Measurements from ENCODE around the gene SUCNR1. TPM values are rescaled to one million over a fixed set of nuclear protein-coding genes. Genes with fewer than 3 reads are reported as not detected.

The SUCNR1 gene
- total and polyA plus RNA-seq, 9 donors: 0.04 to 0.53 (median 0.23) TPM; not detected in 2

GRCh38 chr3:151903501-151903991 is 30.1 kb downstream of the SUCNR1 start:
- no peaks in the 10 kb centered on the region for H3K36me3 ChIP-seq
- peak overlapping the region in 1 of 2 donors; percentile 12 for H3K27ac ChIP-seq
- intact Hi-C loops (cut with DNase I): no loop called here
- H3K9me3 ChIP-seq: no peaks in the 10 kb centered on the region
- DNase-seq: peak in 1 of 5 donors; percentile 47
- no peak overlapping the region for H3K4me3 ChIP-seq
- TF ChIP-seq POLR2A (IDR thresholded peaks at IDR 0.05) (no peak), CTCF (IDR thresholded peaks at IDR 0.05) (no peak), EP300 (IDR thresholded peaks at IDR 0.05) (no peak)
- peaks cover 18% of the 10 kb centered on the region for H3K4me1 ChIP-seq (ENCODE audit: insufficient read depth)
- H3K27me3 ChIP-seq: no peaks in the 10 kb centered on the region
- 0 to 5% (median 4%) methylated on average over 2 of the region's 2 CpGs for WGBS, 3 donors

GRCh38 chr3:151905647-151906046 is 32.2 kb downstream of the SUCNR1 start:
- Histone ChIP-seq H3K27me3 (no peaks in the 10 kb centered on the region), H3K9me3 (no peaks in the 10 kb centered on the region), H3K4me1 (ENCODE audit: insufficient read depth) (peaks cover 16% of the 10 kb centered on the region), H3K27ac (no peak overlapping the region), H3K36me3 (no peaks in the 10 kb centered on the region), H3K4me3 (no peak overlapping the region)
- DNase-seq: no peak
- intact Hi-C loops (cut with DNase I): no loop called here
- TF ChIP-seq CTCF (IDR thresholded peaks at IDR 0.05) (no peak), EP300 (IDR thresholded peaks at IDR 0.05) (no peak), POLR2A (IDR thresholded peaks at IDR 0.05) (no peak)
- WGBS, 3 donors: 97 to 98% (median 97%) methylated on average over 2 of the region's 2 CpGs

GRCh38 chr3:151906751-151907150 is 33.3 kb downstream of the SUCNR1 start:
- intact Hi-C loops (cut with DNase I): no loop called here
- H3K27me3 ChIP-seq: no peaks in the 10 kb centered on the region
- WGBS, 3 donors: 97 to 100% (median 98%) methylated on average over 2 of the region's 2 CpGs
- no peaks in the 10 kb centered on the region for H3K9me3 ChIP-seq
- H3K36me3 ChIP-seq: no peaks in the 10 kb centered on the region
- no peak for TF ChIP-seq EP300 (IDR thresholded peaks at IDR 0.05)
- TF ChIP-seq CTCF (IDR thresholded peaks at IDR 0.05): no peak
- no peak for TF ChIP-seq POLR2A (IDR thresholded peaks at IDR 0.05)
- peaks cover 12% of the 10 kb centered on the region for H3K4me1 ChIP-seq (ENCODE audit: insufficient read depth)
- H3K4me3 ChIP-seq: no peak overlapping the region
- H3K27ac ChIP-seq: no peak overlapping the region
- no peak for DNase-seq

GRCh38 chr3:151908399-151908798 is 35.0 kb downstream of the SUCNR1 start:
- Histone ChIP-seq H3K27me3 (no peaks in the 10 kb centered on the region), H3K36me3 (no peaks in the 10 kb centered on the region), H3K9me3 (no peaks in the 10 kb centered on the region), H3K27ac (no peak overlapping the region), H3K4me3 (no peak overlapping the region), H3K4me1 (ENCODE audit: insufficient read depth) (peaks cover 5% of the 10 kb centered on the region)
- 93 to 97% (median 97%) methylated on average over 3 of the region's 3 CpGs for WGBS, 3 donors
- DNase-seq: no peak
- TF ChIP-seq EP300 (IDR thresholded peaks at IDR 0.05): no peak
- no peak for TF ChIP-seq POLR2A (IDR thresholded peaks at IDR 0.05)
- intact Hi-C loops (cut with DNase I): no loop called here

GRCh38 chr3:151909681-151910405 is 36.4 kb downstream of the SUCNR1 start:
- Histone ChIP-seq H3K4me3 (no peak overlapping the region), H3K36me3 (no peaks in the 10 kb centered on the region), H3K4me1 (ENCODE audit: insufficient read depth) (no peaks in the 10 kb centered on the region), H3K27ac (no peak overlapping the region), H3K9me3 (no peaks in the 10 kb centered on the region), H3K27me3 (no peaks in the 10 kb centered on the region)
- WGBS, 3 donors: 1 to 79% (median 30%) methylated on average over 1 of the region's 1 CpG
- no peak for DNase-seq
- TF ChIP-seq POLR2A (IDR thresholded peaks at IDR 0.05) (no peak), CTCF (IDR thresholded peaks at IDR 0.05) (no peak), EP300 (IDR thresholded peaks at IDR 0.05) (no peak)
- intact Hi-C loops (cut with DNase I): loop anchor here in 1 of 4 donors (10.0 kb wide), 1 partner anchor 465 kb away; no protein-coding TSS in a partner anchor
